GM21423 (cell line): ENCODE measurements around the gene C1QTNF8.

Experiments
- ATAC-seq: cut with Tn5 transposase; IDR thresholded peaks from one replicate; pipeline ENCODE4 v1.9.1; 2021; ENCODE audit warnings: mild to moderate bottlenecking, moderate library complexity; ENCODE audit not compliant: unreplicated experiment

The C1QTNF8 gene

GRCh38 chr16:1049113-1049975, 46.7 kb downstream of the C1QTNF8 start:
- ATAC-seq = no peak

- no peak for ATAC-seq
Measured at GRCh38 chr16:1048442-1049112, 47.5 kb downstream of the C1QTNF8 start.

GRCh38 chr16:1047801-1048200, 48.2 kb downstream of the C1QTNF8 start:
- no peak for ATAC-seq

GRCh38 chr16:1047123-1047522, 48.9 kb downstream of the C1QTNF8 start:
- ATAC-seq = no peak

- no peak for ATAC-seq
Measured at GRCh38 chr16:1045993-1046911, 49.8 kb downstream of the C1QTNF8 start.

- ATAC-seq = no peak
Measured at GRCh38 chr16:1045310-1045992, 50.6 kb downstream of the C1QTNF8 start.

GRCh38 chr16:1044460-1045309, 51.4 kb downstream of the C1QTNF8 start:
- no peak for ATAC-seq

- no peak for ATAC-seq
Measured at GRCh38 chr16:1043881-1044451, 52.1 kb downstream of the C1QTNF8 start.

GRCh38 chr16:1042866-1043265, 53.2 kb downstream of the C1QTNF8 start:
- ATAC-seq = no peak

- ATAC-seq = no peak
Measured at GRCh38 chr16:1042049-1042744, 53.8 kb downstream of the C1QTNF8 start.

- no peak for ATAC-seq
Measured at GRCh38 chr16:1040346-1040745, 55.7 kb downstream of the C1QTNF8 start.

GRCh38 chr16:1039762-1040161, 56.3 kb downstream of the C1QTNF8 start:
- ATAC-seq = no peak

GRCh38 chr16:1038932-1039331, 57.1 kb downstream of the C1QTNF8 start:
- no peak for ATAC-seq
